Stimulated activated CD8-positive, alpha-beta memory T cell treated with anti-CD3 and anti-CD28 coated beads, Interleukin-7, amount 100 ng/mL, for 1 hour (primary cell): ENCODE results near the gene FAM177B.

Experiments
- DNase-seq, 2 donors: peaks; one replicate each; pipeline ENCODE4 v3.0.0-alpha.2; 2020; ENCODE audit warnings: low read depth in 2 of 2

FAM177B gene

DNA sequence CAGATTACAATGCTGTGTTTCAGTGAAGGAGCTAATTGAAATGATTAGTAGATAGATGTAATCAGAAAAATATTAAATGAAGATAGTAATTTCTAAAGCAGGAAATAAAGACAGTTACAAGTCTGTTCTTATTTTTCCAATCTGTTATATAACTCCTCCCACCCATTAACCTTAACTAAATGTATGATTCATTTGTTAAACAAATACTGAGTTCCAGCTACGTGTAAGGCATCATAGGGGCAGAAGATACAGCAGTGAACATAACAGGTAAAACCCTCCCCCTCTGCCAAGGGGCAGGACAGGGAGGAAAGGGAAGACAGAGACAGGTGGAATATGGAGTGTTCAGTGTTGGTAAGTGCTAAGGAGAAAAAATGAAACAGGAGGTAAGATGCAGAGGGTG is at the start of gene FAM177B:
FAM177B (plus strand) TSS at position 231 of the 400 bp plus-strand sequence. CDS start 9,344 bp downstream, outside the sequence.
- no peak for DNase-seq

DNA sequence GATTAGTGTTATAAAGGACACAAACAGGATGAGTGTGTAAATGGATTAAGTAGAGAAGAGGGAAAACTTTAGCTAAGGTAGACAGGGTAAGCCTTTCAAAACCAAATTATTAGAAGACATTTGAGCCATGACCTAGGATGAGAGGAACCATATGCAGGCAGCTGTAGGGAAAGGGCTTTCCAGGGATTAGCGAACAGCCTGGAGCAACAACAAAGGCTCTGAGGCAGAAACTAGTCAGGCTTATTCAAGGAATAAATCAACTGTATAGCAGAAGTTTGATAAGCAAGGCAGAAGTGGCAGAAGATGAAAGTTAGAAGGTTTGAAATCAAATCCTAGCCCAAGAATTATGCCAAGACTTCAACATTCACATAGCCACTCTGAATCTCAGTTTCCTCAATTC is 46.0 kb upstream of the FAM177B start:
- no peak for DNase-seq

DNA sequence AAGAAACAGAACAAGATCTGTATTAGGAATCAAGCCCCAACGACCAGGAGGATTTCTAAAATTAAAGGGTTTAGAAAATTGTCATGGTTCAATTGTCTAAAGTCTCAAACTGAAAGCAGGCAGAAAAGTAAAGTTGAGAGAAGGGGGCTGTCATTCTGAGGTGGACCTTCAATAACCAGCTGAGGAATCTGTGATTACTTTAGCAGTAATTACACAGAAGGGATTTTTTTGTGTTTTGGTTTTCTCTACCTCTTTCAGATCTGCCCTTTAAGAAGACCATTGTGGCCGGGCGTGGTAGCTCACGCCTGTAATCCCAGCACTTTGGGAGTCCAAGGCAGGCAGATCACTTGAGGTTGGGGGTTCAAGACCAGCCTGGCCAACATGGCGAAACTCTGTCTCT is 42.1 kb upstream of the FAM177B start:
- no peak for DNase-seq

DNA sequence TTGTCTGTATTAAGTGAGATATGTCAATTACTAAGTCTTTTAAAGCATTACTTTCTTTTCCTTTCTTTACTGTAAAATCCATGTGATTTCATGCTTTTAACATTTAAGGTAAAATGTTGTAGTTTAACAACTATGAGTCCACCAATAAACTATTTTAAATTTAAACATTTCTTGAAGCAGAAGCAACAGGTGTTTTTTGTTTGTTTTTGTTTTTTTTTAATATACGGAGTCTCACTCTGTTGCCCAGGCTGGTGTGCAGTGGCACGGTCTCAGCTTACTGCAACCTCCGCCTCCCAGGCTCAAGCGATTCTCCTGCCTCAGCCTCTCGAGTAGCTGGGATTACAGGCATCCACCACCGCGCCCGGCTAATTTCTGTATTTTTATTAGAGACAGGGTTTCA is 40.3 kb upstream of the FAM177B start:
- no peak for DNase-seq

DNA sequence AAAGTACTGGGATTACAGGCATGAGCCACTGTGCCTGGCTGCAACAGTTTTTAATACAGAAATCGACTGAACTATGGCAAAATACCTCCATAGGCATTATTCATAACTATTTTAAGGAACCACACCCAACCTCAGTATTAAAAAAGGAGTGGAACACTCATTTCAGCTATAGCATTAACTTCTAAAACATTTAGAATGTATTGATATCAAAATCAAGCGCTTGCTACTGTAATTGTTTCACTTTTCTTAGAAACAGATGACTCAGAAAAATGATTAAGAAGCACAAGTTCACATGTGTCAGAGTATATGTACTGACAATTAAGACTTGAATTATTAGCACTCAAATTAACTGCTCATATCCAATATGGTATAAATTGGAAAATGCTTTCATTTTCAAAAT is 39.8 kb upstream of the FAM177B start:
- no peak for DNase-seq

DNA sequence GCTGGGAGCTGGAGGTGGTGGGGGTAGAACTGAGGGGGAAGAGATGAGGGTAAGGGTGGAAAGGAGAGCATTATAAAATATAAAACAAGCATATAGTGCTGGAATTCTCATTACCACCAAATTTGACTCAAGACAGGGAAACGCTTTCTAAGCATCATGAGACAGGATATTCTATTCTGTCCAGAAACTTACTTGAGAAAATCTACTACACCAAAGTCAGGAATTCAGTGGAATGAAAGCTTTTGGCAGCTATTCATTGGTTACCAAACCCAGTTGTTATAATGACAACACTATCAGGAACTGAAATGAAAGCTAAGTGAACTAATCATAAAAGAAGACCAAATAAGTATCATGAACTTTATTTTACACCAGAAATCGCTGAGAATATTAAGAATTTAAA is 39.2 kb upstream of the FAM177B start:
- no peak for DNase-seq

DNA sequence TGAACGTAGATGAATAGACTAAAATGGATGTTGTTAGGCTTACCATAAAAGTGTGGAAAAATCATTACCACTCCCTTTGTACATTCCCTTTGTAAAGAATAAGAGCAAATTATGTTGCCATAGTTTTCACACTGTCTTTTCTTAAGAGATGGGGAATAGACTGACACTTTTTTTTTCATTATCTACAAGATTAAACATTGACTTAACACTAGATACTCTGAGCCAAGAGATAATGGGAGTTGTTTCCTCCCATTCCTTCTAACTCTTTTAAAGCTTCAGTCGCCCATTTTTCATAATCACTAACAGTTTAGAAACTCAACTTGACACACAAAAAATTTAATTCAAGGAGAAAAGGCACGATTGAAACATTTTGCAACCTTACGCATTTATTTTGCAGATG is 34.8 kb upstream of the FAM177B start:
- no peak for DNase-seq

DNA sequence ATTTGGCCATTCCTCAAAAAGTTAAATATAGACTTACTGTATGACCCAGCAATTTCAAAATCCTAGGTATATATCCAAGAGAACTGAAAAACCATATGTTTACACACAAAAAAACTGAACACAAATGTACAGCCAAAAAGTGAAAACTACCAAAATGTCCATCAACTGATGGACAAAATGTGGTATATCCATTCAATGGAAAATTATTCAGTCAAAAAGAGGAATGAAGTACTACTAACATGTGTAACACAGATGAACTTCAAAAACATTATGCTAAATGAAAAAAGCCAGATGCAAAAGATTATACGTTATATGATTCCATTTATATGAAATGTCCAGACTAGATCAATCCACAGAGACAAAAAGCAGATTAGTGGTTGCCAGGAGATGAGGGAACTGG is 32.7 kb upstream of the FAM177B start:
- no peak for DNase-seq

DNA sequence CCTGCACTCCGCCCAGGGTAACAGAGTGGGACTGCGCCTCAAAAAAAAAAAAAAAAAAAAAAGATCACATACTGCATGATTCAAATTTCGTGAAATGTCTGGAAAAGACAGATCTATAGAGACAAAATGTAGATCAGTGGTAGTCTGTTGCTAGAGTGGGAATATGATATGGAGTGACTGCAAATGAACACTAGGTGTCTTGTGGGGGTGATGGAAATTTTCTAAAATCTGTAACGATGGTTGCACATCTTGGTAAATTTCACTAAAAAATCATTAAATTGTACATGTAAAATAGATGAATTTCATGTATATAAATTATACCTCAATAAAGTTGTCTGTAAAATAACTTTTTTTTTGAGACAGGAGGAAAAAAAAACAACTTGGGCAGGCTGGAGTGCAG is 30.2 kb upstream of the FAM177B start:
- no peak for DNase-seq

DNA sequence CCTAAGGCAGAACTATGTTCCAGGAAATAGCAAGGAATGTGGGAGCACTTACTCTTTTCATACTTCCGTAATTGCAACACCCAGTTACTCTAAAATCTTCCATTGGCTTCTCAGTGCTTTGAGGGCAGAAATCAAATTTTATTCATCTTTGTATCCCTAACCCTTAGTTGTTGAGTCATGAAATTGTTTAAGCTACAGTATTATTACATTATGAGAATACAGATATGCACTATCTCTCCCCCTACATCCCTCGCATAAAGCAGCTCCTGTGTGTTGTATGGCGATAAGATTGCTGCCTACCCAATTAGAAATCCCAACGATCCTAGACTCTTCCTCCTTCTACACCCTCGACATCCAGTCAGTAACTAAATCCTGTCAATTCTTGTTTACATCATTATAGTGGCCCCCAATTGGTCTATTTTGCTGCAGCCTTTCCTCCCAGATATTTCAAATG is 27.3 kb upstream of the FAM177B start:
- DNase-seq: no peak

DNA sequence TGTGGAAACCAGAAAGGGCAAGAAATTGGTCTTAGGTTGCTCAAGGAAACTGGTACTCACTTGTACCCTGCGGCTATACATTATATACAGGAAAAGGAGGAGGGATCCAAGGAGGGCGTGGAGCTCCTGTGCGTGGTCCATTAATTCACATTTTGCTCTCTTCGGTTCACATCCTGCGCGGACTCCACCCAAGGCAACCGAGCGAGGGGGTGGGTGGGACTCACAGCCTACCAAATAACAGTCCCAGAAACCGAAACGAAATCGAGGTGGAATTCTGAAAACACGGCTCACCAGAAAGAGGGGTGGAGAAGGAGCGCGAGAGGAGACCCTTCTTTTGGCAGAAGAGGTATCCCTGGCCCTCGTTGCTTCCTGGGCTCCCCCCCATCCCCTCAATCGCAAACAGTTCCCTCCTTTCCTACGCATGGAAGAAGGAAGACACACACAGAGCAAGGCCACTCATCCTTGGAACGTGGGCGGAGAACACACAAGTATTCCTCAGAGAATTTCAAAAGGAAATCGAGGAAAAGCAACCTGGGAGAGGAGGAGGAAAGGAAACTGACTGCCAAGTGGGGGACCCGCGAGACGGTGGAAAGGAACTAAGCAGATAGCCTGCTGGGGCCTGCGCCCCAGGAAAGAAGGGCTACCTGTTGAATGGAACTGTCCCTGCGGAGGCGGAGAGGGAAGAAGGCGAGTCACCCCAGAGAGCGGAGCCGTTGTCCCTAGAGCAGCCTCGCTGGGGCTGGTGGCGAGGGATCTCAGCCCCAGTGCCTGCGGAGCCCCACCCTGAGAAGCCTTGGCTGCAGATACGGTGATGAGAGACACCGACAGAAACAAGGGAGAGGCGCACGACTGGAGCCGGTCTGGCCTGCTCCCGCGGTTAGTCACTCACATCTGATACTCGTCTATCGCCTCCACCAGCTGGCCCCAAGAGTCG is 25.4 kb upstream of the FAM177B start:
- DNase-seq: peak; percentile 24 to 33

DNA sequence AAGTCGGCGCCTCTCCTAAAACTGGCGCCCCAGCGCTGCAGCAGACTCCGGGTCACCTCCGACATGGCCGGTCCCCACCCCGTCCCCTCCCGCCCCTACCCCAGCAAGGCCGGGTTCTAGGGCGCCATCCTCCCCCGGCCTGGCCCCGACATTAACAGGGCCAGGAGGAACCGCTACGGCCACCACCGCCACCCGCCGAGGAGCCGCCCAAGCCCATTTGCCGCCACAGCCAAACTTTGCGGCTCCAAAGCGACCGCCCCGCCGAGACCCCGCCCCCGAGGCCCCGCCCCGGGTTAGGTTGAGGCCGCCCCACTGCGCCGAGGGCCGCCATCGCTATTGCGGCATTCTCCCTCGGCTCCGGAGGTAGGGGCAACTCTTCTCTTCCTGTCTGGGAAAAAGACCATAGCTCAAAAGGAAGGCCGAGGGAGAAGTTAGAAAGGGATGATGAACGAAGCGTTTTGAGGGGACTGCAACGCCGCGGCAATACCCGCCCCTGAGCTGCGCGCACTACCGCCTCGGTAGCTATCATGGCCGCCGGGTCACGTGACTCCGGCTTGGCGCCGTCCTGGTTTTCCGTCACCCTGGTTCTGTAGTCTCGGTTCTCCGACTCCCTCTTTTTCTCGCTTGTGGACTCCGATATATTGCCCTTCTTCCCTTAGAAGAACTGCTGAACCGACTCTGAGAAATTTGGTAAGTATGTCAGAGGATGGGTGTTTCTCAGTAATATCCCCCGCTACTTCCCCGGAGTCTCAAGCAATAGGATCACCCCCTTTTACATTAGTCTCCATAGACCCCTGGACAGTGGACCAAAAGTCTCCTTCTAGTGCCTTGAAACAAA is 24.5 kb upstream of the FAM177B start, which contains the start of the genes AIDA and BROX:
AIDA (minus strand) TSS at position 239 of the 838 bp plus-strand sequence; CDS start at position 65, 174 bp downstream.
BROX (plus strand) TSS at position 312 of the 838 bp plus-strand sequence. CDS start 3,136 bp downstream, outside the sequence.
- DNase-seq: peak; percentile 93 to 97

DNA sequence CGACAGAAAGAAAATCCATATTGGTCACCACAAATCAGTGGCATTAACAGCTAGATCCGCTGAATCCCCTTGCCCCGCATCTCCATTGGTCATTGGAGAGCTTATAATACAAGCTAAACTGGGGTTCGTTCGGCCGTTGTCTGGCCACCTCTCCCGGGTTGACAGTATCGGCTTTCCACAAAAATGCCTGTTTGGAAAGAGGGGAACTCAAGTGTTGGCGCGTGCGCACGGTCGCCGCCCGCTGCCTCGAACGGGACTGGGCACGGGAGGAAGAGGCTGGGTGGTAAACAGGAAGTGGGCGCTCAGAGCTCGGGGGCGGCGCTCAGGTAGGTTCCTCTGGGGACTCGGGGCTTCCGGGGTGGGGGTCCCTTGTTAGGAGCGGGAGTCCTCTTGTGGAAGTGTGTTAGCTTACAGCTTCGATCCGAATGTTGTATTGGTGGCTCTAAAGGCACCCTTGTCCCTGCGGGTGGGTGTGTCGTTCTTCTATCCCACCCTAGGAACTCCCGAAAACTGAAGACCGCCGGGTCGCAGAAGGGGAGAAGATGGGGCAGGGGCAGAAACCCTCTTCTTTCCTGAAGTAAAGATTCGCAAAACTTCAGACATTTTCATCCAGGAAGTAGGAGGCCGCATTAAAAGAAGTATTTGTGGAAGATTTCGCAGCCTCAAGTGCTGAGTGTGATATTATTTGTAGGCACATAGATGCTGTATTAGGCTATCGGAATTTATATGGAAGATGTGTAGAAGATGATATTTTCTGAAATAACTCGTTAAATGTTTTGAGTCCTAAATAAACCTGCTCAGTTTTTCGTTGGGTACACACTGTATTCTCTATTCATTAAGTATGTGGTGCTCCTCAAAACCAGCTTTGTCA is 23.7 kb upstream of the FAM177B start:
- DNase-seq: peak; percentile 80 to 82

DNA sequence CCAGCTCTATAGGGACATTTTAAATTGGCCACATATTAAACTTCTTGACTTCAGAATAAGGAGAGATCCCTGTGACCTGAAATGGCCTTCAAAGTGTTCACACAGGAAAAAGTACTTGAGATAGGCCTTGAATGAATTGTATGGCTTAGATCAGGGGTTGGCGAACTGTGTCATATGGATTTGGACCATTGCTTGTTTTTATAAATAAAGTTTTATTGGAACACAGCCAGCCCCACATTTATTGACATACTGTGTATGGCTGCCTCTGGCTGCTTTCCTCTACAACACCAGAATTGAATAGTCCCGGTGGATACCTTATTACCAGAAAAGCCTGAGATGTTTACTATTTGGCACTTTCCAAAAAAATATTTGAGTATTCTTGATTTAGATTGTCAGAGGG is 20.6 kb upstream of the FAM177B start:
- DNase-seq: no peak

DNA sequence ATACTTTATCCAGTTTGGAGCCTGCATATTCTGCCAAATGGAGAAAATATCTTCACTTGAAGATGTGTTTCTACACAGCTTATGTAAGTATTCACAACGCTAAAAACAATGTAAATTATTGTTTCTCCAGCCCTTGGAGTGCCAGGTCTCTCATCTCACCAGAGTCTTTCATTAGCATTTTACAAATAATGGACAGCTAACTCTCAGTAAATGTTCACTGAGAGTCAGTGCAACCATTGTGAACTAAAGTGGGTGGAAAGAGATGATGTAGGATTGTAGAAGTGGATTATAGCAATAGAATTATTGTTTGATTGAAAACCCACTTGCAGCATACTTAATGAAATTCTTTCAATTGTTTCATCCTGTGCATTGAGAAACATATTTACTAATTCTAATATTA is 8.3 kb upstream of the FAM177B start:
- DNase-seq: no peak

DNA sequence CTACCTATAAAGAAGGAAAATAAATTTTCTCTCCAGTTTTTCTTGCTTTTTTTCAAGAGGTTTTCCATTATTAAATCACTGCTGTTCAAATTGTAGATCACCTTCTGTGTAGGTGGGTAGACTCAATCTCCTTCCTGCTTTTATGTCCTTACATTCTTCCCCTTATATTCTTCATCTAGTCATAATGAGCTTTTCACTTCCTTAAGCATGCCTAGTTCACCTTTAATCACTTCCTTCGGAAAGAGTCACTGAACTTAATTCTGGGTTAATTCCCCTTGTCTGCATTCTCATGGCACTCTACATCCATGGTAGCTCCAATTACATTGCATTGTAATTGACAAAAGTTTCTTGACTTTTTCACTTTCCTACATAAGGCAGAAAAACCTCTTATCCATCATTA is 6.1 kb upstream of the FAM177B start:
- no peak for DNase-seq

DNA sequence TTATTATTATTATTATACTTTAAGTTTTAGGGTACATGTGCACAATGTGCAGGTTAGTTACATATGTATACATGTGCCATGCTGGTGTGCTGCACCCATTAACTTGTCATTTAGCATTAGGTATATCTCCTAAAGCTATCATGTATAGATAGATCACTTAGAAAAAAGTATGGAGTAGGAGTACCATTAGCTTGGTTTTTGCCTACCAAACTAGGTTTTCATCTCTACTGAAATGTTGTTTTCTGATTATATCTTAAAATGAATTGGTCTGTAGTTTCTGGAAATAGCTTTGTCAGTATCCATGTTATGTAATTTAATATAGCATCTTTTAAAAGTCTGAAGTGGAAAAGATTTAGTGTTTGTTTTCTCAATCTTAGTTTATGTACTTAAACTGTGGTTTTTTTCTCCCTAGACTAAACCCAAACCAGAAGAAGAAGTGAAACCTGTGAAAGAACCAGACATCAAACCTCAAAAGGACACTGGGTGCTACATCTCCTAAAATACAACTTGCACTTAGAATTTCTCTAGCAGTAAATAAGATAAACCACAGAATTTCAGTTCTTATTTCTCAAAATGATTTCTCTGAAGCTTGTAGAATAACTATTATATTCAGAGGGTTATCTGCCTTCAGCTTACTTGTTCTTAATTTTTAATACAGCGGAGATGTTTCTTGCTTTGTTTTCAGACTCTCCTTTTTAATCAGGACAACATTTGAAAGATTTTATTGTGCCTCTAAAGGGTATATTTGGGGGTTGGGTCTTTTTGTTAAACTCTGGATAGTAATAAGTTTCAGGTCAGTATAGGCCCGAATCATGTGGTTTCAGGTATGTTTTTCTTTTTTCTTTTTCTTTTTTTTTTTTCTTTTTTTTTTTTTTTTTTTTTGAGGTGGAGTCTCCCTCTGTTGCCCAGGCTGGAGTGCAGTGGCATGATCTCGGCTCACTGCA is 4.5 kb upstream of the FAM177B start:
- no peak for DNase-seq

DNA sequence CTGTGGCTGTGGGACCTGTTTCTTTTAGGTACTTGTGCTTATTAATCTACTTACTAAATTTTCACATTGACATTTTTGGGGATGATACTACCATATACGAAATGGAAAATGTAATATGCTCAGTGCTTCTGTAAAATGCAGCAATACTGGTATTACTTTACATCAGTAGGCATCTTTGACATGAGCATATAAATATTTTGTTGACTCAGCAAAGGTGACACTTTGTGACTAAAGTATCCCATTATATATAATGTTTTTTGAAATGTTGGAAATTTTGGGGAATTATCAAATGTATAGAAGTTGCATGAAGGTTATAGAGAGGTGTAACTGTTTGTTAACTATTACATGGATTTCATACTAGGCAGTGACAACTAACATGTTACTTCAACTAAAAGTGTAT is 2.3 kb upstream of the FAM177B start:
- DNase-seq: no peak

DNA sequence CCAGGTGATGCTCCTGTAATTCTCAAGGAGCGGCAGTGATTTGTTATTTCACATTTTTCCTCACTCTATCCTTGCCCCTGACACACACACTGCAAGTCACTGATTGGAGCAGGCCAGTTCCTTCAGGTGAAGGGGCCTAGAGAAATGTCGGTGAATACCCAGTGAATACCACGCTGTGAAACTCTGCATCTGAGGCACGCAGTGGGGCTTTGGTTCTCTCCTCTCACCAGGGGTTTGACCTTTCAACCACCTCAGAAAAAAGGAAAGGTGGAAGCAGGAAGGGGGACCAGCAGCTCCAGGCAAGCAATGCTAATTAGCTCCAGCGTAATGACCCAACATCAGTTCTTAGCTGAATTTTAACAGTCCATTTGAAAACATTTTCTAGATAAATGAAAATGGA is 532 bp upstream of the FAM177B start:
- DNase-seq: no peak

DNA sequence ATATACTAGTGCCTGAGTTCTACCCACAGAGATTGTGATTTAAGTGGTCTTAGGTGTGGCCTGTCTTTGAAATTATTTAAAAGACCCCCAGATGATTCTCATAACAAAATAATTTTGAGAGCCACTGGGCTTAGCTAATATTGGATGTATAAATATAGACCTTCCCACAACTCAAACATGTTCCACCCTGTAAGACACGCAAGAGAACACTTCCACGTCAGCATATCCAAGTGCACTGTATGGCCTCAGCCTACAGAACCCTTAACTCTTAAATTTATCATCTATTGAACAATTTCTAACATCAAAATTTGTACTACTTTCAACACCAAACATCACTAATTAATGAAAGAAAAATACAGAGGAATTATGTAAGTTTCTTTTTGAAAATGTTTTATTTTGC is 2.5 kb downstream of the FAM177B start:
- DNase-seq: no peak
